Type B pancreatic cell (in vitro differentiated cells): Measurements from ENCODE around the gene STUB1. TPM values are rescaled to one million over a fixed set of nuclear protein-coding genes. Genes with fewer than 3 reads are reported as not detected.
A peak's percentile ranks its signal among the peaks of the same experiment; 100 is the strongest.

Source experiments
- DNase-seq: peaks from one replicate; pipeline ENCODE4 v3.0.0; 2021; ENCODE audit warnings: mixed read lengths; ENCODE audit not compliant: unreplicated experiment; ENCODE audit errors: extremely low spot score
- H3K27ac Mint-ChIP-seq: 2 replicates; pipeline ENCODE4 v1.8.0; 2021; ENCODE audit warnings: mild to moderate bottlenecking, mixed read lengths
- H3K27me3 Mint-ChIP-seq: 2 replicates; pipeline ENCODE4 v1.8.0; 2021; ENCODE audit warnings: mixed read lengths
- H3K36me3 Mint-ChIP-seq: 2 replicates; pipeline ENCODE4 v1.8.0; 2021; ENCODE audit warnings: mixed read lengths
- H3K4me1 Mint-ChIP-seq: one replicate; pipeline ENCODE4 v1.8.0; 2021; ENCODE audit warnings: mixed read lengths; ENCODE audit not compliant: unreplicated experiment
- H3K4me3 Mint-ChIP-seq: 2 replicates; pipeline ENCODE4 v1.8.0; 2021; ENCODE audit warnings: mild to moderate bottlenecking, mixed read lengths
- H3K9me3 Mint-ChIP-seq: 2 replicates; pipeline ENCODE4 v1.8.0; 2021; ENCODE audit warnings: mixed read lengths
- CTCF ChIP-seq: fragments of 200-600 bp; sonication (generic); conservative IDR thresholded peaks from 2 replicates; pipeline ENCODE4 v1.5.0; 2021; ENCODE audit warnings: antibody characterized with exemption, mild to moderate bottlenecking
- total RNA-seq: library from RNA; stranded (reverse); gene quantifications from 2 replicates; pipeline ENCODE4 v1.2.1, GENCODE V29; 2021; ENCODE audit warnings: low replicate concordance

Gene STUB1
- total RNA-seq, 1 donor from 2014 or later: 80.3 TPM

DNA sequence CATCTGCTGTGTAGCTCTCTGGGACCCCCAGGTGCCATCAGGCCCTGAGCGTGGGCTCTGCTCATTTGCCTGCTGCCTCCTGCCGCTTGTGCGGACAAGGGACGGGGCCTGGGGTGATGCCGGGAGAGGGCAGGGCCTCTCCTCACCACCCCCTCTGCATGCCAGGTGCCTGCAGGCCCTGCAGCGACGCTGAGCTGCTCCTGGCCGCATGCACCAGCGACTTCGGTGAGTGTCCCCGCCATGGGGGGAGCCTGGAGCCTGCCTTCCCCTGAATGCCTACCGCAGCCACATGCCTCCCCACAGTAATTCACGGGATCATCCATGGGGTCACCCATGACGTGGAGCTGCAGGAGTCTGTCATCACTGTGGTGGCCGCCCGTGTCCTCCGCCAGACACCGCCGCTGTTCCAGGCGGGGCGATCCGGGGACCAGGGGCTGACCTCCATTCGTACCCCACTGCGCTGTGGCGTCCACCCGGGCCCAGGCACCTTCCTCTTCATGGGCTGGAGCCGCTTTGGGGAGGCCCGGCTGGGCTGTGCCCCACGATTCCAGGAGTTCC lies 36.6 kb downstream of the STUB1 start:
- no peak for TF ChIP-seq CTCF
- Mint-ChIP-seq H3K9me3 (no peaks in the 10 kb centered on the region), H3K4me1 (peaks cover 16% of the 10 kb centered on the region), H3K27ac (no peak overlapping the region), H3K36me3 (no peaks in the 10 kb centered on the region), H3K4me3 (peak overlapping the region; percentile 84), H3K27me3 (peaks cover 10% of the 10 kb centered on the region)
- no peak for DNase-seq

GRCh38 chr16:717450-718245 lies 37.4 kb downstream of the STUB1 start:
- peaks cover 8% of the 10 kb centered on the region for H3K27me3 Mint-ChIP-seq
- DNase-seq: no peak
- no peak overlapping the region for H3K4me3 Mint-ChIP-seq
- TF ChIP-seq CTCF: no peak
- no peaks in the 10 kb centered on the region for H3K36me3 Mint-ChIP-seq
- peaks cover 14% of the 10 kb centered on the region for H3K4me1 Mint-ChIP-seq
- no peaks in the 10 kb centered on the region for H3K9me3 Mint-ChIP-seq
- no peak overlapping the region for H3K27ac Mint-ChIP-seq

- H3K4me1 Mint-ChIP-seq: peaks cover 11% of the 10 kb centered on the region
- no peak overlapping the region for H3K27ac Mint-ChIP-seq
- no peak for TF ChIP-seq CTCF
- DNase-seq: no peak
- H3K9me3 Mint-ChIP-seq: no peaks in the 10 kb centered on the region
- peak overlapping the region; percentile 84 for H3K4me3 Mint-ChIP-seq
- H3K36me3 Mint-ChIP-seq: no peaks in the 10 kb centered on the region
- peaks cover 5% of the 10 kb centered on the region for H3K27me3 Mint-ChIP-seq
Measured at GRCh38 chr16:718389-718788, 38.2 kb downstream of the STUB1 start.

DNA sequence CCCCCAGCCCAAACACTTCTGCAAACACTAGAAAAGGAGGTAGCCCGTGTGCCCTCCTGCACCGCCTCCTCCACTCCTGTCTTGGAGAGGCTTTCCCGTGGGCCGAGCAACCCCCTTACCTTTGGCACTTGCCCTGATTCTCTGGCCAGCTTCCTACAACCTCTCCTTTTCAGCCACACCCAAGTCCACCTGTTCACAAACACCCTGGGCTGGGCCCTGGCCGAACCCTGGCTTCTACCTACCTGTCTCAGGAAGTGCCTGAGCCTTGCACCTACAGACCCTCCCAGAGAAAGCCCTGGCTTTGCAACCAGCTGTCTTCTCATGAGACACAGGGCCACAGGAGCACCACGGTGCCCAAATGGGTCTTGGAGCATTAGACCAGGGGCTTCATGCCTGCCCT lies 38.7 kb downstream of the STUB1 start:
- Mint-ChIP-seq H3K36me3 (no peaks in the 10 kb centered on the region), H3K27me3 (peaks cover 5% of the 10 kb centered on the region), H3K4me3 (peak overlapping the region; percentile 84), H3K9me3 (no peaks in the 10 kb centered on the region), H3K4me1 (peaks cover 11% of the 10 kb centered on the region), H3K27ac (peak overlapping the region; percentile 59)
- TF ChIP-seq CTCF: no peak
- no peak for DNase-seq

DNA sequence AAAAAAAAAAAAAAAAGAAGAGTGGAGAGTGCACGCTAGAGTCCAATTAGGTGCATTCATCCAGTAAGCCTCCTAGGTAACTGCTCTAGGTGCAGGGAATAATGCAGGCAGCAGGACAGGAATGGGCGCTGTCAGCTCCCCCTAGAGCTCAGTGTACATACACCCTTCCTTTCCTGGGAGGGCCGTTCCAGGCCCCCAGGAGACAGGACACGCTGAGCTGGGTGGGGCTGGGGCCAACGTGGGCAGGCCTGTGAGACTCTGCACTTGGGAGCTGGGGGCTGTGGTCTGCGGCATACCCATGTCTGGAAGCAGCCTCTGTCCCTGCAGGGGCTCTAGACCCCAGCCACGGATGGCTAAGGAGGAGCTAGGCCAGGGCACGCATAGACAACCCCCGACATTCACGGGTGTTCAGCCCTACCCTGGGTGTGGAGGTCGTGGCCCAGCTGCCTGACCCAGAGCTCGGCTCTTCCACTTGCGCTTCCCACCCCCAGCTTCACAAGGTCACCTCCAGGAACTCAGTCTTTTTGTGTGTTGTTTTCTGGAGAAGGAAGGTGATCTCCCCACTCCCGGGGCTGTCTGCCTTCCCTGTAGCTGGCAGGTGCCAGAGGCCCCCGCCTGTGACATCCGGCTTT lies 39.7 kb downstream of the STUB1 start:
- no peak overlapping the region for H3K27ac Mint-ChIP-seq
- DNase-seq: no peak
- H3K27me3 Mint-ChIP-seq: peaks cover 2% of the 10 kb centered on the region
- H3K4me1 Mint-ChIP-seq: peaks cover 11% of the 10 kb centered on the region
- no peaks in the 10 kb centered on the region for H3K36me3 Mint-ChIP-seq
- TF ChIP-seq CTCF: peak; percentile 22
- no peaks in the 10 kb centered on the region for H3K9me3 Mint-ChIP-seq
- peak overlapping the region; percentile 84 for H3K4me3 Mint-ChIP-seq
